Sciatic nerve (tissue), 2 donors: ENCODE measurements around the gene GLMP. TPM values are rescaled to one million over a fixed set of nuclear protein-coding genes. Genes with fewer than 3 reads are reported as not detected.
"Not testable (repeated sequence)": the region's sequence is repeated elsewhere in the genome, so short reads cannot be mapped to it uniquely, and the experiment has no call there.

ENCODE experiments used
- ATAC-seq: fragments of 200-7000 bp; cut with Tn5 transposase; one replicate; pipeline ENCODE4 v1.9.1; 2020; ENCODE audit warnings: mild to moderate bottlenecking, moderate library complexity
- DNase-seq: peaks from one replicate; pipeline ENCODE4 v3.0.0-alpha.2; 2020; ENCODE audit warnings: low spot score
- intact Hi-C: fragments of 100-400 bp; cut with DNase I; formaldehyde crosslinking; loops from one replicate; pipeline ENCODE4 v1.14.2; 2022
- total RNA-seq: library from RNA; stranded (reverse); fragmentation: NEBNext Ultra II Directional; extraction: Animal tissue kit (Norgen Biotek cat#: 25700); gene quantifications from one replicate; pipeline ENCODE4 v1.2.1, GENCODE V29; 2021
- donor health status: DM: no; HTN: no; CAD: no.
- donor health status: DM: no; HTN: no; CAD: no.

GLMP gene, protein sequence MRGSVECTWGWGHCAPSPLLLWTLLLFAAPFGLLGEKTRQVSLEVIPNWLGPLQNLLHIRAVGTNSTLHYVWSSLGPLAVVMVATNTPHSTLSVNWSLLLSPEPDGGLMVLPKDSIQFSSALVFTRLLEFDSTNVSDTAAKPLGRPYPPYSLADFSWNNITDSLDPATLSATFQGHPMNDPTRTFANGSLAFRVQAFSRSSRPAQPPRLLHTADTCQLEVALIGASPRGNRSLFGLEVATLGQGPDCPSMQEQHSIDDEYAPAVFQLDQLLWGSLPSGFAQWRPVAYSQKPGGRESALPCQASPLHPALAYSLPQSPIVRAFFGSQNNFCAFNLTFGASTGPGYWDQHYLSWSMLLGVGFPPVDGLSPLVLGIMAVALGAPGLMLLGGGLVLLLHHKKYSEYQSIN
- total RNA-seq = 39.0 TPM

DNA sequence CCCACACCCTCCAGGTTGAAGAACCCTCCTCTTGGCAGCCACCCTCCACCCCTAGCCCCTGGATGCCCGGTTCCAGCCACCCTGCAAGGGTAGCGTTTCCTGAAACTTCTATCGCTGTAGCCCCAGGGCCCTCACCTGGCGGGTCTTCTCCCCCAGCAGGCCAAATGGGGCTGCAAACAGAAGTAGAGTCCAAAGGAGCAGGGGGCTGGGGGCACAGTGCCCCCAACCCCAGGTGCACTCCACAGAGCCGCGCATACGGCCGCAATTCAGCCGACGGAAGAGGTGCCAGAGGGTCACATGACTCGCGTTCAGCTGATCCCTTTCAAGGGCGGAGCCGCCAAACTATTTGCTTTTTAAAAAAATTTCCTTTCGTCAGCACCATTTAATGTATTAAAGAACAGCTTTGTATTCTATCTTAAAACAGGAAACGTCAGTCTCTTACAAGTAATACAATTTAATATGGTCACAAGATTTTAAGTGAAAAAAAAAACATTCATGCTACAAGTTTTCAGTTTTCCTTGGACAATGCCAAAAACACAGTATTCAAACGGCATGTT is at the start of gene GLMP:
Gene GLMP, minus strand, starts transcription at position 289 of the 557 bp plus-strand sequence. Its CDS starts 34 bp downstream, at position 255.
- peak; percentile 85 for DNase-seq
- intact Hi-C loops = no loop called here
- peak; percentile 63 for ATAC-seq

DNA sequence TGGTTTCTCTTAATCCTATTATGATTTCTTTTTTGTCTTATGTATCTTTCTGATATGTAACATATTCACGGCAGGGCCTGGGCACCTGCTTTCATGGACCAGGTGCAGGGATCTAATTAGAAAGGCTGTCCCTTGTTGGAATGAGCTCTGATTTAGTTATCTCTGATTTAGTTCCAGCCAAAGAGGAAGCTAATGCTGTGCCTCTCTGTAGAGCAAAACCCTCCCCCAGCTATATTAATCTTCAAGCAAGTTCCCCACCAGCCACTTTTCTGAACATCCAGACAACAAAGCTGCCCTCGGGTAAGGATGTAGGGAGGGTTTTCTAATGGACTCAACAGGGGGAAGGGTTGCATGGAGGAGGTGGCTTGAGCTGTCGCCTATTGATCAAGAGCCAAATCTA is 48.9 kb upstream of the GLMP start:
- ATAC-seq (no peak), DNase-seq (no peak)
- intact Hi-C loops = no loop called here

DNA sequence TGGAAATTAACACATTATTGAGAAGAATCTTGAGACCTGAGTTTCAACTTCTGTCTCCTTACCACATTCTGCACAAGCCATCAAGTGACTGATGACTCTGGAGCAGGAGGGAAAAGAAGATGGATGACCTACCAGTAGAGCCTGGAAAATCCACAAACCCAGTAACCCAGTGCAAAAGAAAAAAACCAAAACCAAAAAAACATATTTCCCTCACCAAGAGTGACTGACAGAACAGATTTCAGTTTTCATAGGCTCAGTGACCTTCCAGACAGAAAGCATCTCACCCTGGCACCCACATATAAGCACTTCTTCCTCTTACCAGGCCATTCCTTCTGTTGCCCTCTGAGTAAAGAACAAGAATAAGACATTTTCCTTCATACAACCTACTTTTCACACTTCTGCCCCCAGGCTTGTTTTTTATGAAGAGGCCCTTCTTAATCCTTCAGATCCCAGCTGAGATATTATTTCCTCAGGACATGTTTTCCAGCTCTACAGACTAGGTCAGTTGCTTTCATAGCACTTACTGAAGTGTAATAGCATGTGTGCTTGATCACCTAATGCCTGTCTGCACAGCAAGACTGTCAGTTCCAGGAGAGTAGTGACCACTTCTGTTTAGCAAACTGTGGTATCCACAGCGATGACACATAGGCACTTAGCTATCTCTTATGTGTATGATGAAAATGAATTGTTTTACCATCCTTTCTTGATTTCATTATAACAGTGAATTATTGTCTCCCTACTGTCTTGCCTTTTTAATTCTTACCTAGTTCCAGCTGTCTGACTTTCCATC is 46.9 kb upstream of the GLMP start:
- DNase-seq = no peak
- ATAC-seq = no peak
- intact Hi-C loops = no loop called here

DNA sequence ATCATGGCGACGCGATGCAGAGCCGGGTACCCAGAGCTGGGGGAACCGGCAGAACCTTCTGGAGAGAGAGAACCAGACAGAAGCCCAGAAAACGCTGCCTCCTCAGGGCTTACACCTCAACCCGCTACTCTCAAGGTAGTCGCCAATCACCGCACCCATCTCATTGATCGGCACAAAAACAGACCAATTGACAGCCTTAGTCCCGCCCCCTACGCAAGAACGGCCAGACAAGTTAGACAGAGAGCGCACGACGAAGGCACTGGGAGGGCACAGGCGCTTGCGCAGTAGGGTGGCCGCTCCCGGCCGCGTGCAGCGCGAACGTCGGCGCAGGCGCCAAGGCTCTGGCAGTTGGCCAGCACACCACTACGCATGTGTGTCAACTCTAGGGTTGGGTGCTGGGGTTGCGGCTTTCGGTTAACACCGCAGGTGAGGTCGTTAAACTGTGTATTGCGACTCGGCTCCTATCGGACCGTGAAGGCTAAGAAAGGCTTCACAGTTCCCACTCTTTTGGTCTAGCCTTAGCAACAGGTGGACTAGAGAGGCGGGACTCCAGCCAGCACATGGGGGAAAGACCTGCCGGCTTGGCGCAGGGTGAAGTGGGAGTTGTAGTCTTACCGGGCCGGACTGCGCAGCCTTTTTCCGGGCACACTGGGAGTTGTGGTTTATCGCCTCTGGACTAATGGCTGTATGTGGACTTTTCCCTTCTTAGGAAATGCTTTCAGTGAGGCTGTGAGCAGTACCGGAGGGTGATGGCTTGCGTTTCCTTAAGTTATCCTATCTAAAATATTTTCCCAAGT is 42.9 kb upstream of the GLMP start, which contains the start of the genes CCT3 and TSACC:
Gene CCT3, minus strand, starts transcription at position 113 of the 797 bp plus-strand sequence. Its CDS starts 108 bp downstream, at position 5.
Gene TSACC, plus strand, starts transcription at position 347 of the 797 bp plus-strand sequence. CDS start 1,232 bp downstream, outside the sequence.
- ATAC-seq (peak; percentile 99), DNase-seq (peak; percentile 100)
- intact Hi-C loops = no loop called here

DNA sequence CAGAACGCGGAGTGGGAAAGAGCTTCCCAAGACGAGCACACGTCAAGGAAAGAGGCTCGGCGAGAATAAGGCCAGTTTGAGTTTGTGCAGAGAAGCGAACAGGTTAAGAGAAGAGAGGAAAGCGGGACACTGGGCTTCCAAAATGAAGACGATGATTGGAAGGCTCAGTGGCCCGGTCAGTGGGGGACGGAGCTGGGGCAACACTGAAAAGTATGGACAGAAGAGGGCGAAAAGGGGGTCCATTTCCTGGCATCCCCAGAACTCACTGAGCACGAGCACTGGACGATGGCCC is 42.4 kb upstream of the GLMP start:
- ATAC-seq = peak; percentile 32
- intact Hi-C loops = no loop called here
- no peak for DNase-seq

DNA sequence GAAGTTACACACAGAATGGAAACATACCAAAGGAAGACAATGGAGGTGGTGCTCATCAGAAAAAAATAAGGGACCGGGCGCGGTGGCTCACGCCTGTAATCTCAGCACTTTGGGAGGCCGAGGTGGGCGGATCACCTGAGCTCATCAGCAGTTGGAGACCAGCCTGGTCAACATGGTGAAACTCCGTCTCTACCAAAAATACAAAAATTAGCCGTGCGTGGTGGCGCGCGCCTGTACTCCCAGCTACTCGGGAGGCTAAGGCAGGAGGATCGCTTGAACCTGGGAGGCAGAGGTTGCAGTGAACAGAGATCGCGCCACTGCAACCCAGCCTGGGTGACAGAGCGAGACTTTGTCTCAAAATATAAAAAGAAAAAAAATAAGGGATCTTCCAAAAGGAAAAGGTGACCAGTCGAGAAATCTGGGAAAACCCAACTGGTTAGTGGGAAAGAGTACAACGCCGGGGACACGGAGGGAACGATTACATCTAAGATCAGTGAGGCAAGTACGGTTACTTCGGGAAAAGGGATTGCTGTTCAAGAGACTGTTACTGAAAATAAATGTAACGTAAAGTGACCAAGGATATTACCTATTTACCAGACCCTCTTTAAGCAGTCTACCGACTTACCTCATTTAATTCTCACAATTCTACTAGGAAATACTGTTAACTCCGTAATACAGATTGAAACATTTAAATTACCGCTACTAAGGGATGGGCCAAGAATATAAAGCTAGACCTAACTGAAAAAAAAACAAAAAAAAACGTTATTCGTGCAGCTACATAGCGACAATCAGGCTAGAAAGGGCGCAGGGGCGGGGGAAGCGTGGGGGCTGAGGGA is 41.8 kb upstream of the GLMP start:
- intact Hi-C loops = no loop called here
- DNase-seq = no peak
- ATAC-seq = no peak

DNA sequence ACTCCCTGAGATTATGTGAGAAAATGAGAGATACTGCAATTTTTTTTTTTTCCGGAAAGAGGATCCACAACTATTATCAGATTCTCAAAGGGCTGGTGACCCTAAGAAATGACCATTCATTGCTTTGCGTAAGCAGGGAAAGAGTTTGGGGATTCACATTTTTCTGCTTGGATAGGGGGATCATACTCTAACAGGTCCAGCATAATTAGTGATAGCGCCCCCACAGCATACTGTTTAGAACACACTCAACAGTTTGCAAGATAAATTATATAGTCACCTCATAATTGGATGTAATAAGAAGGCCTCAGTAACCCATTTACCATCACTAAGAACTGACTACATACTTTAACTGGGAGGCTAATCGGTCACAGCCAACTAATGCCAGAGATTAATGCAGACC is 40.8 kb upstream of the GLMP start:
- intact Hi-C loops = no loop called here

DNA sequence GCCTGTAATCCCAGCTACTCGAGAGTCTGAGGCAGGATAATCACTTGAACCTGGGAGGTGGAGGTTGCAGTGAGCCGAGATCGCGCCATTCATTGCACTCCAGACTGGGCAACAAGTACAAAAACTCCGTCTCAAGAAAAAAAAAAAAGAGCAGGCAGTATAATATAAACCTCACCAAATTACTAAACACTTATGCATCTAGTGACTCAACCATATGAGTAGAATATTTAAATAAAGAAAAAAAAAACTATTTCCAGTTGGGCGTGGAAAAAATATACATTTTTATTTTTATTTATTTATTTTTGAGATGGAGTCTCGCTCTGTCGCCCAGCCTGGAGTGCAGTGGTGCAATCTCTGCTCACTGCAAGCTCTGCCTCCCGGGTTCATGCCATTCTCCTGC is 27.7 kb upstream of the GLMP start:
- intact Hi-C loops, DNase-seq: not testable (repeated sequence)

More for the DNA sequence above, 40.8 kb upstream of the GLMP start:
- no peak for DNase-seq
- ATAC-seq = no peak

DNA sequence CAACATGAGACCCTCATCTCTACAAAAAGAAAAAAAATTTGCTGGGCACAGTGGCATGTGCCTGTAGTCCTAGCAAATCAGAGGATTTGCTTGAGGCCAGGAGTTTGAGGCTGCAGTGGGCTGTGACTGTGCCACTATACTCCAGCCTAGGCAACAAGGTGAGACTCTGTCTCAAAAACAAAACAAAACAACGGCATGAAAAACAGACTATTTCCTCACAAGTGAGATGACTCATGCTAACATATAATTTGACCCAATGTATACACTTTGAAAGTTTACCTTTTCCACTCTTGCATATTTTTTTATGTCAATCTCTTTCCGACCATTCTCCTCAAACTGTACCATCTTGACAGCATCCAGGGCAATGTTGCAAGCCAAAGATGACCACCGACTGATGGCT is 25.1 kb upstream of the GLMP start:
- intact Hi-C loops = no loop called here
- ATAC-seq (no peak), DNase-seq (no peak)

More for the DNA sequence above, 27.7 kb upstream of the GLMP start:
- not testable (repeated sequence) for ATAC-seq

DNA sequence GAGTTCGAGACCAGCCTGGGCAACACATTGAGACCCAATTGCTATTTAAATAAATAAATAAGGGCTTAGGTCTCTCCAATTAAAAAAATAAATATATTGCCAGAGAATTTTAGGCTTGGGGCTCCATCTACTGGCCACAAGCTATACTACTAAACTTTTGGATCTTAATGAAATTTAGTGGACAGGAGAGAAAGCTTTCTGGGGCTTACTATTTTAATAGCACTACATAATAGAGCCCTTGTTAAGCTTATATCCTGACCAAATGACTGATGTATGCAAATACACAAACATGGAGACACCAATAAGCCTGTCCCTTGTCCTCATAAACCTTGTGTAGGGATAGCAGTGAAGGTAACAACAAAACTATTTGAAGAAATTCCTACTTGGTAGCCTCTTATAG is 24.2 kb upstream of the GLMP start:
- DNase-seq = peak; percentile 27
- ATAC-seq = no peak
- intact Hi-C loops = no loop called here

DNA sequence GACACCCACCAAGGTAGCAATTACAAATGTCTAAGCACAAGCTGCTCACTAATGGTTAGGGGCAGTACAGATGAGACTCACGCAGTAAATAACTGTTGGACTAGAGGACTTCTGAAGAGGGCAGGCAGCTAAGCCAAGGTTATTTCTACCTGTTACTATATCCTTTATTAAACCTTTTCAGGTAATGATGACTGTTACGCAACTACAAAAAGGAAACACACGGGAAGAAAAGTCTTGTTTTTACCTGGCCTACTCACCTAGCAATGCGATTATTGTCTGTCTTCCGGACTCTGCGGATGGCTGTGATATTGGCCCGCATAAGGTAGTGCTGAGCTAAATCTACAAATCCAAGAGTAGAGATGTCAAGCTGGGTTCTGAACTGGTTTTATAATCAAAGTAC is 21.4 kb upstream of the GLMP start:
- DNase-seq (no peak), ATAC-seq (no peak)
- intact Hi-C loops = no loop called here

DNA sequence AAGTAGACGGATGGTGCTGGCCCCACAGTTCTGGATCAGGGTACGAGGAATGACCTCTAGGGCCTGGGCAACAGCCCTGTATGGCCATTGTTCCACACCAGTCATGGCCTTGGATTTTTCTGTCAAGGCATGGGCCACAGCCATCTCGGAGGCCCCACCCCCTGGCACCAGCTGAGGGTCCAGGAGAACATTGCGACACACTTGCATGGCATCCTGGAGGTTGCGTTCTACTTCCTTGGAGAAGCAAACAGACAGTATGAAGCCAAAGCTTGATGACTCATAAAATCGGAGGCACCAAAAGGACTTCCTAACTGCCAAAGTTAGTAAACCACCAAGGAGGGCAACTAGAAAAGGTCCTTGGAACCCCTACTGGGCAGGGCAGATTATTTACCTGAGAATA is 15.5 kb upstream of the GLMP start:
- intact Hi-C loops = no loop called here
- ATAC-seq = no peak

DNA sequence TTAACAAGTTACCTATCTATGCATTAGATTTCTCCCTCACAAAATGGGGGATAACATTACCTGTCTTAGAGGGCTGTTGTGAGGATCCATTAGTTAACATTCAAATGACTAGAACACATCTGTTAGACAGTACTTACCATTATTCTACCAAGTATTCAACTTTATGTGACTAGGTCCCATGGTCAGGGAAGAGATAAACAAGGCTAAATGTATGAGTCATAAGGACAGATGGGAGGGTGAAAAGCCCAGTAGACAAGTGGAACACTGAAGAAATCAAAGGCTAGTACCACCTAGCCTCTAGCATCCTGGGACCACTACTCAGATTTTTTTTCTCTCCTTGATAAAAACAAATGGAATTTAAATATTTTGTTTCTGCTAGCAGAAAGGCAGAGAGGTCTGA is 12.6 kb upstream of the GLMP start:
- intact Hi-C loops = no loop called here
- ATAC-seq = no peak

More for the DNA sequence above, 15.5 kb upstream of the GLMP start:
- peak; percentile 54 for DNase-seq

DNA sequence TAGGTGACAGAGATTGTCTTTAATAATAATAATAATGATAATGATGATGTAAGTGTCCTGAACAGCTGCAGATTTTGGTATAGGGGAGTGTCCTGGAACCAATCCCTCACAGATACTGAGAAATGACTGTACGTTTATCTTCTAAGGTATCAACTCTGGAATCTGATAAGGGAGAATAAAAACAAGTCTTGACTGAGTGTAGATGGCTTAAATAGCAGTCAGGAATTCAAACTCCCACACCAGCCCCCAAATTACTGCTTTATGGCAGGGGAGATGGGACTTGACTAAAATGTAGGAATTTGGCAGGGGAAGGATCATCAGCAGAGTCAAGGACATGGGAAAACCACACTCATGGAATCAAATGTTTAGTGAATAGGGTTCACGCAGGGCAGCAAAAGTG is 9.7 kb upstream of the GLMP start:
- intact Hi-C loops = no loop called here
- no peak for DNase-seq
- ATAC-seq = no peak

More for the DNA sequence above, 12.6 kb upstream of the GLMP start:
- DNase-seq = no peak

DNA sequence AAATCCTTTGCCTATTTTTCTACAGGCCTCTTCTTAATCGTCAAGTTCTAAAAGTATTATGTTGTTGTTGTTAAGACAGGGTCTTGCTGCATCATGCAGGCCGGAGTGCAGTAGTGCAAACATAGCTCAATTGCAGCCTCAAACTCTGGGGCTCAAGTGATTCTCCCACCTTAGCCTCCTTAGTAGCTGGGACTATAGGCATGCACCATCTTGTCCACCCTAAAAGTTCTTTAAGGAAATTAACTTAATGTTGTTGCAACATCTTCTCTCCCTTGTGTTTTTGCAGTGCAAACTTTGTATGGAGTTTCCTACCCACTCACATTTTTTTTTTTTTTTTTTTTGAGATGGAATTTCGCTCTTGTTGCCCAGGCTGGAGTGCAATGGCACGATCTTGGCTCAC is 7.8 kb upstream of the GLMP start:
- DNase-seq (no peak), ATAC-seq (no peak)
- intact Hi-C loops = no loop called here

DNA sequence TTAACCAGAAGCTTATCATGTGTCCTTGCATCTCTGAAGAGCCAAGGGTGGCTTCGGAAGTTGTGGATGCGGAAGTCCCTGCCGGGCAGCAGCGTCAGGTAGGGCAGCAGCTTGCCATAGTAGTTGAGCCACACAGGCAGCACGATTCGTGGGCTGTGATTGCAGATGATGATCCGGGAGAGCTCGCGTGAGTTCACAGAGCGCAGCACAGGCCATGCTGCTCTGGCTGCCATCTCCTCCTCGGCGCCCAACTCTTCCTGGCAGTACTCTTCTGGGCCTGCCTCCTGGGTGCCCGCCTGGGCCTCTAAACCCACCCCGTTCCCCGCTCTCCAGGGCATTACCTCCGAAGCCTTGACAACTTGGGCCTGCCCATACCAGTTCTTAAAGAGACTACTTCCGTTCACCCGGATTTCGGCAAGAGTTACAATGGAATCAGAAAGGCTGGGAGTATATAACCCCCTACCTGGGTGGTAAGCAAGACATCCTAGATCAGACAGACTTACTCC is 3.4 kb upstream of the GLMP start, which contains the start of gene VHLL:
Gene VHLL, minus strand, starts transcription at position 456 of the 506 bp plus-strand sequence. Its CDS starts 118 bp downstream, at position 338.
- DNase-seq (peak; percentile 48), ATAC-seq (no peak)
- intact Hi-C loops = no loop called here

DNA sequence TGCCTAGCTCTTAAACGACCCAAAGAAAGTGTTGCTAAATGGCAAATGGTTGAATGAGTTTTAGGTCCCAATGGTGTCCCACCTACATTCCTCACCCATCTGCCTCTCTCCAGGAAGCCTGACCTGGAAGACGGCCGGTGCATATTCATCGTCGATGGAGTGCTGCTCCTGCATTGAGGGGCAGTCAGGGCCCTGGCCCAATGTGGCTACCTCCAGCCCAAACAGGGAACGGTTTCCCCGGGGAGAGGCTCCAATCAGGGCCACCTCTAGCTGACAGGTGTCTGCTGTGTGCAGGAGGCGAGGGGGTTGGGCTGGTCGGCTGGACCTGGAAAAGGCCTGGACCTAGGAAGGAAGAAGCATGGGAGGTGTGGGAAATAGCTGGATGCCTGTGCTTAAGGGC is 1.6 kb downstream of the GLMP start:
- intact Hi-C loops = no loop called here
- ATAC-seq (no peak), DNase-seq (no peak)

DNA sequence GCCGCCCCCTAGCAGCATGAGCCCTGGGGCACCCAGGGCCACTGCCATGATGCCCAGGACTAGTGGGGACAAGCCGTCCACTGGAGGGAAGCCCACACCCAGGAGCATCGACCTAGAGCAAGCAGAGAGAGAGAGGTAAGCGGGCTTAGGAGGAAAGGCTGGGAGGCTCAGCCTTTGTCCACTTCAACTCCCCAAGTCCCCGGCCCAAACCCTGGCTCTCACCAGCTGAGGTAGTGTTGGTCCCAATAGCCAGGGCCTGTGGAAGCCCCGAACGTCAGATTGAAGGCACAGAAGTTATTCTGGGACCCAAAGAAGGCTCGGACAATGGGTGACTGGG is 2.4 kb downstream of the GLMP start:
- no peak for ATAC-seq
- DNase-seq = no peak
- intact Hi-C loops = no loop called here
